Mesenchymal stem cell (in vitro differentiated cells and primary cell): ENCODE data around the gene LLGL1.

Experiments used
- DNase-seq: peaks from one replicate; pipeline ENCODE4 v3.0.0-alpha.2; 2013
- H2AFZ ChIP-seq: one replicate; pipeline ENCODE4 v1.6.1; 2013; ENCODE audit warnings: low read depth, mild to moderate bottlenecking, control low read depth, inconsistent platforms, low read length, moderate library complexity
- H2AK5ac ChIP-seq: 2 replicates; pipeline ENCODE4 v1.6.1; 2013; ENCODE audit warnings: low read length, moderate library complexity, mild to moderate bottlenecking, inconsistent platforms; ENCODE audit not compliant: severe bottlenecking
- H2BK120ac ChIP-seq: one replicate; pipeline ENCODE4 v1.6.1; 2013; ENCODE audit warnings: low read depth, mild to moderate bottlenecking, inconsistent platforms, low read length, moderate library complexity
- H2BK12ac ChIP-seq, 2 experiments: one replicate each; pipeline ENCODE4 v1.6.1; 2013; ENCODE audit warnings: inconsistent platforms in 2 of 2, low read length in 2 of 2, mild to moderate bottlenecking in 2 of 2, moderate library complexity in 2 of 2, control low read depth in 1 of 2
- H2BK15ac ChIP-seq: one replicate; pipeline ENCODE4 v1.6.1; 2013; ENCODE audit warnings: mild to moderate bottlenecking, low read depth, inconsistent platforms; ENCODE audit not compliant: poor library complexity, severe bottlenecking
- H2BK5ac ChIP-seq: 2 replicates; pipeline ENCODE4 v1.6.1; 2013; ENCODE audit warnings: low read depth, mild to moderate bottlenecking, low read length, control low read depth, inconsistent platforms; ENCODE audit not compliant: poor library complexity, severe bottlenecking
- H3K14ac ChIP-seq, 2 experiments: one replicate each; pipeline ENCODE4 v1.6.1; 2013; ENCODE audit warnings: inconsistent platforms in 2 of 2, low read length in 2 of 2, control low read depth in 1 of 2, mild to moderate bottlenecking in 1 of 2, moderate library complexity in 1 of 2
- H3K18ac ChIP-seq, 2 experiments: one replicate each; pipeline ENCODE4 v1.6.1; 2013; ENCODE audit warnings: inconsistent platforms in 2 of 2, low read length in 2 of 2, control low read depth in 1 of 2, low read depth in 1 of 2, mild to moderate bottlenecking in 1 of 2
- H3K23ac ChIP-seq, 2 experiments: one replicate each; pipeline ENCODE4 v1.6.1; 2013; ENCODE audit warnings: inconsistent platforms in 2 of 2, low read length in 2 of 2, mild to moderate bottlenecking in 2 of 2, moderate library complexity in 2 of 2, control low read depth in 1 of 2
- H3K27ac ChIP-seq: 2 replicates; pipeline ENCODE4 v1.5.1; 2013; ENCODE audit warnings: mild to moderate bottlenecking, moderate library complexity, low read length, control low read depth, inconsistent platforms; ENCODE audit not compliant: poor library complexity, severe bottlenecking
- H3K27me3 ChIP-seq, 2 experiments: 2 replicates each; pipeline versions ENCODE4 v1.6.1 to v1.7.0; 2013; ENCODE audit warnings: low read length in 2 of 2, mild to moderate bottlenecking in 2 of 2, moderate library complexity in 2 of 2, control low read depth in 1 of 2, inconsistent platforms in 1 of 2; ENCODE audit not compliant: control insufficient read depth in 1 of 2, insufficient read depth in 1 of 2
- H3K36me3 ChIP-seq, 2 experiments: 2 replicates each; pipeline versions ENCODE4 v1.6.1 to v1.7.0; 2013; ENCODE audit warnings: low read length in 2 of 2, control low read depth in 1 of 2, inconsistent platforms in 1 of 2, low read depth in 1 of 2, mild to moderate bottlenecking in 1 of 2; ENCODE audit not compliant: insufficient read depth in 2 of 2, control insufficient read depth in 1 of 2
- H3K4ac ChIP-seq, 2 experiments: one replicate each; pipeline ENCODE4 v1.6.1; 2013; ENCODE audit warnings: inconsistent platforms in 2 of 2, low read length in 2 of 2, mild to moderate bottlenecking in 2 of 2, moderate library complexity in 2 of 2, control low read depth in 1 of 2, low read depth in 1 of 2
- H3K4me1 ChIP-seq: 2 replicates; pipeline ENCODE4 v1.6.1; 2013; ENCODE audit warnings: low read depth, low read length, control low read depth; ENCODE audit not compliant: control insufficient read depth, insufficient read depth
- H3K4me2 ChIP-seq: 2 replicates; pipeline ENCODE4 v1.6.1; 2013; ENCODE audit warnings: low read length, mild to moderate bottlenecking, inconsistent platforms; ENCODE audit not compliant: poor library complexity, severe bottlenecking
- H3K4me3 ChIP-seq, 2 experiments: 2 replicates each; pipeline versions ENCODE4 v1.5.1 to v1.7.0; 2013; ENCODE audit warnings: low read length in 2 of 2, mild to moderate bottlenecking in 2 of 2, control low read depth in 1 of 2, low read depth in 1 of 2; ENCODE audit not compliant: insufficient read depth in 1 of 2
- H3K79me1 ChIP-seq: replicated peaks from 2 replicates; pipeline ENCODE4 v1.6.1; 2013; ENCODE audit warnings: mild to moderate bottlenecking, control low read depth, low read length, inconsistent platforms; ENCODE audit not compliant: poor library complexity, severe bottlenecking
- H3K9ac ChIP-seq: 2 replicates; pipeline ENCODE4 v1.7.0; 2013; ENCODE audit warnings: mild to moderate bottlenecking, low read length, moderate library complexity
- H3K9me3 ChIP-seq: 2 replicates; pipeline ENCODE4 v1.7.0; 2013; ENCODE audit warnings: mild to moderate bottlenecking, low read length; ENCODE audit not compliant: control insufficient read depth
- H4K8ac ChIP-seq: one replicate; pipeline ENCODE4 v1.6.1; 2013; ENCODE audit warnings: inconsistent platforms, mild to moderate bottlenecking, low read length, moderate library complexity
- H4K91ac ChIP-seq: one replicate; pipeline ENCODE4 v1.6.1; 2013; ENCODE audit warnings: mild to moderate bottlenecking, low read length, inconsistent platforms
- WGBS: methylation state at CpG from one replicate; pipeline ENCODE4 v1.1.7; 2013; ENCODE audit warnings: mixed read lengths; 5-methylcytosine and 5-hydroxymethylcytosine counted together

The LLGL1 gene

DNA sequence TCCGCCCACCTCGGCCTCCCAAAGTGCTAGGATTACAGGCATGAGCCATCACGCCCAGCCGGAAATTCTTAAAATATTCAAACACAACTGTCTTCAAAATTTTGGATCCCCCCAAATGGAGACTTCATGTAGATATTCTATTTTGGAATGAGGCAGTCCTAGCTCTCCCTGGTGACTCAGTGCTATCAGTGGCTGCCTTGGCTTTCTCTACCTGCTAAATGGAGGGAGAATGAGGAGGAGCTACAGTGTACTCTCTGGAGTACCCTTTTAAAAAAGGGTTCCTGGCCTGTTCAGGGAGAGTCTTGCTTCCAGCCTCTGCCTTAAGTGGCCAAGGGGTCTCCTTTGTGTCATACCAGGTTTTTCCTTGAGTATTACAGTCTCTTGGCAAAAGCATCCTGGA is 31.0 kb upstream of the LLGL1 start:
- H4K8ac ChIP-seq, result no peak overlapping the region
- WGBS, result no CpG with 5 or more reads among the region's 4 CpGs
- no peak overlapping the region for H3K23ac ChIP-seq

DNA sequence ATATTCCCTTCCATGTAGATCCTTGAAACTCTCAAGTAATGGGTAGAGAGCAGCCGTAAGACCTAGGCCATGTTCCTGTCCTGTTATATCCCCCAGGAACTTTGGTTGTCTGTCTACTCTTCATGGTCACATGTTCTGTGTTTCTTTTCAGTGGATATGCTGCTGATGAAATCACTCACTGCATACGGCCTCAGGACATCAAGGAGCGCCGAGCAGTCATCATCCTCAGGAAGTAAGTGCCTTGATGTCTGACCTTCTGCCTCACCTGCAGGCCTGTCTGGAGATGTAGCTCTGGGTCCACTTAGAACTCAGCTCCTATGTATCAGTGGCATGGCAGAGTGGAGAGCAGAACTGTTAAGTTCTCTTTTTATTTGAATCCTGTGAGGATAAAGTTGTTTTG is 30.6 kb upstream of the LLGL1 start:
- WGBS, result 87% methylated on average over 4 of the region's 4 CpGs
- H3K36me3 ChIP-seq, result peaks cover 40 to 68% of the 10 kb centered on the region in 2 experiments
- no peak overlapping the region for H2BK12ac ChIP-seq
- H2AFZ ChIP-seq, result no peak overlapping the region
- no peak for DNase-seq
- no peak overlapping the region for H3K14ac ChIP-seq
- H2BK5ac ChIP-seq, result no peak overlapping the region
- no peak overlapping the region for H3K4ac ChIP-seq
- H3K4me1 ChIP-seq, result peaks cover 7% of the 10 kb centered on the region
- no peak overlapping the region for H4K91ac ChIP-seq
- no peaks in the 10 kb centered on the region for H3K9me3 ChIP-seq
- H3K9ac ChIP-seq, result no peak overlapping the region
- no peak overlapping the region for H4K8ac ChIP-seq
- H3K4me3 ChIP-seq, result no peak overlapping the region
- no peak overlapping the region for H2BK15ac ChIP-seq
- no peak overlapping the region for H2AK5ac ChIP-seq
- H3K27ac ChIP-seq, result no peak overlapping the region
- no peak overlapping the region for H3K18ac ChIP-seq
- H3K27me3 ChIP-seq, result no peaks in the 10 kb centered on the region
- H2BK120ac ChIP-seq, result no peak overlapping the region
- H3K4me2 ChIP-seq, result no peak overlapping the region
- peaks cover 24% of the 10 kb centered on the region for H3K79me1 ChIP-seq
- H3K23ac ChIP-seq, result no peak overlapping the region

More for the DNA sequence above, 31.0 kb upstream of the LLGL1 start:
- Histone ChIP-seq H3K36me3 (peaks cover 37 to 68% of the 10 kb centered on the region in 2 experiments), H2AFZ (no peak overlapping the region), H3K14ac (no peak overlapping the region), H3K4ac (no peak overlapping the region), H3K9me3 (no peaks in the 10 kb centered on the region), H2BK15ac (no peak overlapping the region), H4K91ac (no peak overlapping the region), H2BK12ac (no peak overlapping the region), H2BK5ac (no peak overlapping the region), H3K79me1 (peaks cover 24% of the 10 kb centered on the region), H3K4me2 (no peak overlapping the region), H2BK120ac (no peak overlapping the region), H3K9ac (no peak overlapping the region), H2AK5ac (no peak overlapping the region), H3K18ac (no peak overlapping the region), H3K4me1 (peaks cover 8% of the 10 kb centered on the region), H3K4me3 (no peak overlapping the region), H3K27me3 (no peaks in the 10 kb centered on the region), H3K27ac (no peak overlapping the region)
- DNase-seq, result no peak

DNA sequence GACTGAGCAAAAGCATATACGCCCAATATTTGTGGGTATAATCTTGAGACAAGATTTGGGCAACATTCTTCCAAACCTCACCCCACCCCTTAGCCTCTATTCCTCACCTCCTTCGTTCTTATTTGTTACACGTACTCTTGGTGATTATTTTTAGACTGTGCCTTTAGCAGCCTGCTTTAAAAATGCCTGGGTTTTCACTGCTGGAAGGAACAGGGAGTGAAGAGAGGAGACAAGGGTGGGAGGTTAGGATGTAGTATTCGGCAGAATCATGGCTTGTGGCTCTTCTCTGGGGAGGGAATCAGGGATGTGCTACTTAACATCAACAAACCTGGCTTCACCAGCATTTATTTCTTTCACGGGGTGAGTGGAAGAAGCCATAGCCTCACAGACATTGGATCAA is 30.2 kb upstream of the LLGL1 start:
- Histone ChIP-seq H3K9ac (no peak overlapping the region), H2BK15ac (no peak overlapping the region), H3K4me3 (no peak overlapping the region), H2BK5ac (no peak overlapping the region), H2AK5ac (no peak overlapping the region), H2BK12ac (no peak overlapping the region), H3K4ac (no peak overlapping the region), H3K4me1 (peaks cover 5% of the 10 kb centered on the region), H2BK120ac (no peak overlapping the region), H3K27me3 (no peaks in the 10 kb centered on the region), H4K91ac (no peak overlapping the region), H3K9me3 (no peaks in the 10 kb centered on the region), H3K23ac (no peak overlapping the region), H3K18ac (no peak overlapping the region), H2AFZ (no peak overlapping the region), H4K8ac (no peak overlapping the region), H3K36me3 (peaks cover 37 to 67% of the 10 kb centered on the region in 2 experiments), H3K4me2 (no peak overlapping the region), H3K14ac (no peak overlapping the region), H3K27ac (no peak overlapping the region), H3K79me1 (peaks cover 26% of the 10 kb centered on the region)
- WGBS, result over 99% methylated on average over 4 of the region's 5 CpGs
- no peak for DNase-seq

DNA sequence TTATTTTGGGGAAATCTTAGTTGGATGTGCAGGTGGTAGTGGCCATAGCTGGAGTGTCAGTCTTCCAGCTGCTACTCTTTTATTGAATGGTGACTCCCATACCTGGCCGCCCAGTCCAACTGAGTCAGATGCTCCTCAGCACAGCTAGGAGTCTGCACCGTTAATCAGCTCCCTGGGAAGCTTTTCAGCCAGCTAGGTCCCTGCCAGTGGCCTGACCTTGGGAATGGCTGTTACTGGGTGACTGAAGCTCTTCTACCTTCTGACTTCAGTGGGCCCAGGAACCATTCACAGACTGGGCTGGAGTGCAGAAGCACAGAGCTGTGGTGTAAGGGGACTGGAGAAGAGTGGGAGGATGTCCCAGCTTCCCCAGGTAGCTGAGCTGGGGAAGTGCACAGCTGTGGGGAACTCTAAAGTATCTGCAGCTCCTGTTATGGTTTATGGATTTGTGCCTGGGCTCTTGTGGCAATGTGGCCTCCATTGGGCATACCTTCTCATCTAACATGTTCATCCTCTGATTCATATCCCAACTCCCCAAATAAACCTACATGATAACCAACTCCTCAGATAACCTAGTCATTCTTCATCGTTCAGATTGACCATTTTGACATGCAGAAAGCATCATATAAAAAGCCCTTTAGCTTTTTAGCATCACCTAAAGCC is 27.8 kb upstream of the LLGL1 start:
- WGBS, result 96% methylated on average over 3 of the region's 3 CpGs
- Histone ChIP-seq H3K4me2 (no peak overlapping the region), H4K8ac (no peak overlapping the region)

More for the DNA sequence above, 27.8 kb upstream of the LLGL1 start:
- Histone ChIP-seq H2BK5ac (no peak overlapping the region), H3K4ac (no peak overlapping the region), H3K9me3 (no peaks in the 10 kb centered on the region), H2AFZ (no peak overlapping the region), H3K23ac (no peak overlapping the region), H2BK120ac (no peak overlapping the region), H3K27me3 (no peaks in the 10 kb centered on the region), H2AK5ac (no peak overlapping the region), H3K4me3 (no peak overlapping the region), H3K14ac (no peak overlapping the region), H3K79me1 (peaks cover 26% of the 10 kb centered on the region), H3K4me1 (no peaks in the 10 kb centered on the region), H3K18ac (no peak overlapping the region), H3K27ac (no peak overlapping the region), H2BK15ac (no peak overlapping the region), H3K9ac (no peak overlapping the region), H3K36me3 (peaks cover 54 to 75% of the 10 kb centered on the region in 2 experiments), H4K91ac (no peak overlapping the region), H2BK12ac (no peak overlapping the region)
- DNase-seq, result no peak
